ENCODE results near the gene RIIAD1. TPM values are rescaled to one million over a fixed set of nuclear protein-coding genes. Genes with fewer than 3 reads are reported as not detected.

The RIIAD1 gene
- polyA plus RNA-seq, 1 of the 3 experiments (the other 2 are of a cell fraction) = not detected

DNA sequence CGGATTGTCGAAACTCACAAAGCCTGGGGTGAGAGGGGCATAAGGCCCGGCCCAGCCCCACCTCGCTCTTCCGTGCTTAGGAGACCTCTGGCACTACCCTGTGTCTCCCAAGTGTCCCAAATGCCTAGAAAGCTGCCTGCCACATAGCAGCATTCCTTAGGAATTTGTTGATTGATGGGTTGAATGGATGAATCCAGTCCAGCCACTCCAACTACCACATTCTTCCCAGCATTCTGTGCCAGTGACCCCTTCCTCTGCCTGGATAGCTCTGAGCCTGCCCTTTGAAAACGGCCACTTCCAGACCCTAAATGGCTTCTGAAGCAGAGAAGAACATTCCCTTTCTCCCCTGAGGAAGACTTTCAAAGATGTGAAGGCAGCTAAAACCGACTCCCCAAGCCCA is 16.2 kb upstream of the RIIAD1 start:
- Histone ChIP-seq H3K79me2 (ENCODE audit: insufficient read depth) (no peaks in the 10 kb centered on the region), H3K27ac (ENCODE audit: low read depth in 2 of 2, low read length in 1 of 2) (no peak overlapping the region), H3K4me2 (no peak overlapping the region), H3K36me3 (replicated peaks in 1 of 2; ENCODE audit: control insufficient read depth in 1 of 2, insufficient read depth in 2 of 2, low read length in 1 of 2) (peaks cover 0 to 11% of the 10 kb centered on the region in 2 experiments), H3F3A (replicated peaks; ENCODE audit: insufficient read depth) (no peaks in the 10 kb centered on the region), H3K4me1 (ENCODE audit: control insufficient read depth in 1 of 2, insufficient read depth in 2 of 2, low read depth in 1 of 2, low read length in 1 of 2) (peaks cover 0 to 6% of the 10 kb centered on the region in 2 experiments; a peak in 1 of 4 replicates), H3K27me3 (ENCODE audit: insufficient read depth) (no peaks in the 10 kb centered on the region), H2AFZ (ENCODE audit: low read depth) (no peak overlapping the region), H3K4me3 (ENCODE audit: low read depth in 2 of 2, low read length in 1 of 2) (no peak overlapping the region), H3K9me2 (no peaks in the 10 kb centered on the region), H4K20me1 (ENCODE audit: insufficient read depth) (no peaks in the 10 kb centered on the region), H3K9me3 (no peaks in the 10 kb centered on the region), H3K9ac (no peak overlapping the region)
- no peak for DNase-seq
- ChIA-PET CTCF (interaction anchor here (1.7 to 2.0 kb wide), 2 partner anchors 10 to 30 kb away, joined by 5 to 8 read pairs; no protein-coding TSS in a partner anchor), POLR2A (interaction anchor here (0.6 kb wide), 1 partner anchor 233 kb away, joined by 3 read pairs; no protein-coding TSS in a partner anchor)
- no peak for TF ChIP-seq RXRA (IDR thresholded peaks at IDR 0.05; ENCODE audit: borderline replicate concordance, low read depth)
- TF ChIP-seq, protein P1, sequence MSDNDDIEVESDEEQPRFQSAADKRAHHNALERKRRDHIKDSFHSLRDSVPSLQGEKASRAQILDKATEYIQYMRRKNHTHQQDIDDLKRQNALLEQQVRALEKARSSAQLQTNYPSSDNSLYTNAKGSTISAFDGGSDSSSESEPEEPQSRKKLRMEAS (IDR thresholded peaks at IDR 0.05; ENCODE audit: low read depth) = no peak
- TF ChIP-seq ELF1 (IDR thresholded peaks at IDR 0.05) = no peak
- TF ChIP-seq GATA2 (CRISPR knock-in tag; IDR thresholded peaks at IDR 0.05) = no peak
- no peak for TF ChIP-seq CHD2 (IDR thresholded peaks at IDR 0.05; ENCODE audit: low read length, partially characterized antibody)
- WGBS (ENCODE audit: low lambda C conversion rate) = 90% methylated on average over 7 of the region's 7 CpGs

DNA sequence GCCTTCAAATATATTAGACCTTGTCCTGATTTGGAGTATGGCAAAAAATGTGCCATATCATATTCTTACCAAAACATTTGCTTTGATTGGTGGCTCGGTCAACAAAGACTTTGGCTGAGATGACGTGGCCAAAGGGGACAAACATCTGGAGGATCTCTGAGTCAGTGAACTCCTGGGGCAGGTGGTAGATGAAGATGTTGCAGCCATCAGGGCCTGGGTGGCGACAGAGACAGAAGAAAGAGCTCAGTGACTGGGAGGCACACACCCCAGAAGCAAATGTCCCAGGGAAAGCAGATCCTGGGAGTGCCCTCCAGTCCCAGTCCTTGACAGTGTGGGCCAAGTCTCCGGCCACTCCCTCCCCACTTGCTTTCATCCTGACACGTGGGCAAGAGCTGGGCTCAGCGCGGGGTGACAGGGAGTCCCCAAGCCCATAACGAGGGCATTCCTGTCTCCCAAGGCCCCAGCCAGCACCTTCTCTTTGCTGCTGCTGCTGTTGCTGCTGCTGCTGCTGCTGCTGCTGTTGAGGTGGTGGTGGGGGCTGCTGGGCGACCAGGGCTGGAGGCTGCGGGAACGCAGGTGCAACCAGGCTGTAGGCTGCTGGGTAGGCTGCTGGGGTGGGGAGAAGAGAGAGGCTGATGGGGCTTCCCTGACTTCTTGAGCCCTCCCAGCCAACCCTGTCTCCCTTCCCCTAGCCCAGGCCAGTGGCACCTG is 15.4 kb upstream of the RIIAD1 start:
- no peak for DNase-seq
- CTCF ChIA-PET = interaction anchor here (1.5 to 2.0 kb wide), 2 partner anchors 10 to 13 kb away, joined by 7 to 8 read pairs; no protein-coding TSS in a partner anchor
- POLR2A ChIA-PET = interaction anchor here (0.6 kb wide), 1 partner anchor 234 kb away, joined by 3 read pairs; no protein-coding TSS in a partner anchor
- WGBS (ENCODE audit: low lambda C conversion rate) = 88% methylated on average over 10 of the region's 11 CpGs
- no peaks in the 10 kb centered on the region for H3F3A ChIP-seq (replicated peaks; ENCODE audit: insufficient read depth)
- no peak overlapping the region for H3K9ac ChIP-seq
- no peak for TF ChIP-seq RXRA (IDR thresholded peaks at IDR 0.05; ENCODE audit: borderline replicate concordance, low read depth)
- TF ChIP-seq GATA2 (CRISPR knock-in tag; IDR thresholded peaks at IDR 0.05) = no peak
- TF ChIP-seq EZH2phosphoT487 (IDR thresholded peaks at IDR 0.05; ENCODE audit: borderline replicate concordance, low read depth) = no peak
- no peak for TF ChIP-seq JUND (IDR thresholded peaks at IDR 0.05)
- no peak for TF ChIP-seq POLR2AphosphoS5 (IDR thresholded peaks at IDR 0.05; ENCODE audit: low read depth, low read length)
- no peak for TF ChIP-seq RAD21 (IDR thresholded peaks at IDR 0.05; ENCODE audit: low read length)
- no peak for TF ChIP-seq NRF1 (IDR thresholded peaks at IDR 0.05; ENCODE audit: low read depth, low read length)
- no peak for TF ChIP-seq MXI1 (IDR thresholded peaks at IDR 0.05; ENCODE audit: low read depth, low read length)
- TF ChIP-seq, protein P2, sequence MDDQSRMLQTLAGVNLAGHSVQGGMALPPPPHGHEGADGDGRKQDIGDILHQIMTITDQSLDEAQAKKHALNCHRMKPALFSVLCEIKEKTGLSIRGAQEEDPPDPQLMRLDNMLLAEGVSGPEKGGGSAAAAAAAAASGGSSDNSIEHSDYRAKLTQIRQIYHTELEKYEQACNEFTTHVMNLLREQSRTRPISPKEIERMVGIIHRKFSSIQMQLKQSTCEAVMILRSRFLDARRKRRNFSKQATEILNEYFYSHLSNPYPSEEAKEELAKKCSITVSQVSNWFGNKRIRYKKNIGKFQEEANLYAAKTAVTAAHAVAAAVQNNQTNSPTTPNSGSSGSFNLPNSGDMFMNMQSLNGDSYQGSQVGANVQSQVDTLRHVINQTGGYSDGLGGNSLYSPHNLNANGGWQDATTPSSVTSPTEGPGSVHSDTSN (IDR thresholded peaks at IDR 0.05) = no peak
- TF ChIP-seq GABPA (IDR thresholded peaks at IDR 0.05; ENCODE audit: low read depth) = no peak
- H2AFZ ChIP-seq (ENCODE audit: low read depth) = no peak overlapping the region
- peaks cover 0 to 4% of the 10 kb centered on the region in 2 experiments for H3K36me3 ChIP-seq (replicated peaks in 1 of 2; ENCODE audit: control insufficient read depth in 1 of 2, insufficient read depth in 2 of 2, low read length in 1 of 2)
- H3K27ac ChIP-seq (ENCODE audit: low read depth in 2 of 2, low read length in 1 of 2) = no peak overlapping the region
- H3K4me3 ChIP-seq (ENCODE audit: low read depth in 2 of 2, low read length in 1 of 2) = no peak overlapping the region
- no peaks in the 10 kb centered on the region for H3K9me3 ChIP-seq
- H3K79me2 ChIP-seq (ENCODE audit: insufficient read depth) = no peaks in the 10 kb centered on the region
- no peaks in the 10 kb centered on the region for H3K9me2 ChIP-seq
- no peaks in the 10 kb centered on the region for H4K20me1 ChIP-seq (ENCODE audit: insufficient read depth)
- H3K4me1 ChIP-seq (ENCODE audit: control insufficient read depth in 1 of 2, insufficient read depth in 2 of 2, low read depth in 1 of 2, low read length in 1 of 2) = peaks cover 0 to 14% of the 10 kb centered on the region in 2 experiments; a peak in 1 of 4 replicates
- no peak overlapping the region for H3K4me2 ChIP-seq
- no peaks in the 10 kb centered on the region for H3K27me3 ChIP-seq (ENCODE audit: insufficient read depth)

Data from SK-N-SH (cell line).